Stimulated activated naive CD8-positive, alpha-beta T cell treated with anti-CD3 and anti-CD28 coated beads, Interleukin-15, Interleukin-2, amounts not matched to agents 100 ng/mL and 50 ng/mL, for 24 hours (primary cell): ENCODE measurements around the gene HNRNPA0.
A peak's percentile ranks its signal among the peaks of the same experiment; 100 is the strongest.
"Not testable (repeated sequence)": the region's sequence is repeated elsewhere in the genome, so short reads cannot be mapped to it uniquely, and the experiment has no call there.

Experiments
- H3K27ac Mint-ChIP-seq: one replicate; pipeline ENCODE4 v1.8.0; 2021; ENCODE audit warnings: mild to moderate bottlenecking, mixed read lengths
- H3K27me3 Mint-ChIP-seq: one replicate; pipeline ENCODE4 v1.8.0; 2021; ENCODE audit warnings: mixed read lengths
- H3K36me3 Mint-ChIP-seq: one replicate; pipeline ENCODE4 v1.8.0; 2021; ENCODE audit warnings: low read depth, mixed read lengths
- H3K4me1 Mint-ChIP-seq: one replicate; pipeline ENCODE4 v1.8.0; 2021; ENCODE audit warnings: low read depth, mixed read lengths
- H3K4me3 Mint-ChIP-seq: one replicate; pipeline ENCODE4 v1.8.0; 2021; ENCODE audit warnings: mild to moderate bottlenecking, mixed read lengths
- H3K9me3 Mint-ChIP-seq: one replicate; pipeline ENCODE4 v1.8.0; 2021; ENCODE audit warnings: mixed read lengths

The HNRNPA0 gene

GRCh38 chr5:137754188-137754960 is at the start of gene HNRNPA0:
TSS of gene HNRNPA0 (minus strand) at chr5:137754363. CDS start at chr5:137754066, 297 bp downstream.
- H3K9me3 Mint-ChIP-seq: no peaks in the 10 kb centered on the region
- peaks cover 40% of the 10 kb centered on the region for H3K36me3 Mint-ChIP-seq
- H3K27me3 Mint-ChIP-seq: no peaks in the 10 kb centered on the region
- peaks cover 35% of the 10 kb centered on the region for H3K4me1 Mint-ChIP-seq
- H3K4me3 Mint-ChIP-seq: peak within 1 kb of the TSS; percentile 98
- H3K27ac Mint-ChIP-seq: peak within 1 kb of the TSS; percentile 100

GRCh38 chr5:137802282-137803210 is 48.4 kb upstream of the HNRNPA0 start:
- Mint-ChIP-seq H3K4me1 (no peaks in the 10 kb centered on the region), H3K27ac (no peak overlapping the region), H3K27me3 (no peaks in the 10 kb centered on the region), H3K36me3 (no peaks in the 10 kb centered on the region), H3K9me3 (no peaks in the 10 kb centered on the region), H3K4me3 (no peak overlapping the region)

- no peaks in the 10 kb centered on the region for H3K4me1 Mint-ChIP-seq
- H3K27me3 Mint-ChIP-seq: no peaks in the 10 kb centered on the region
- no peaks in the 10 kb centered on the region for H3K36me3 Mint-ChIP-seq
- no peaks in the 10 kb centered on the region for H3K9me3 Mint-ChIP-seq
- no peak overlapping the region for H3K27ac Mint-ChIP-seq
- no peak overlapping the region for H3K4me3 Mint-ChIP-seq
Measured at GRCh38 chr5:137800700-137801411, 46.7 kb upstream of the HNRNPA0 start.

GRCh38 chr5:137796279-137796678 is 42.1 kb upstream of the HNRNPA0 start:
- H3K9me3 Mint-ChIP-seq: no peaks in the 10 kb centered on the region
- no peaks in the 10 kb centered on the region for H3K36me3 Mint-ChIP-seq
- no peak overlapping the region for H3K4me3 Mint-ChIP-seq
- H3K4me1 Mint-ChIP-seq: no peaks in the 10 kb centered on the region
- no peaks in the 10 kb centered on the region for H3K27me3 Mint-ChIP-seq
- no peak overlapping the region for H3K27ac Mint-ChIP-seq

- H3K27ac Mint-ChIP-seq: no peak overlapping the region
- no peaks in the 10 kb centered on the region for H3K36me3 Mint-ChIP-seq
- no peaks in the 10 kb centered on the region for H3K4me1 Mint-ChIP-seq
- no peak overlapping the region for H3K4me3 Mint-ChIP-seq
- H3K9me3 Mint-ChIP-seq: no peaks in the 10 kb centered on the region
- no peaks in the 10 kb centered on the region for H3K27me3 Mint-ChIP-seq
Measured at GRCh38 chr5:137794863-137795262, 40.7 kb upstream of the HNRNPA0 start.

GRCh38 chr5:137792303-137792702 is 38.1 kb upstream of the HNRNPA0 start:
- Mint-ChIP-seq H3K36me3 (no peaks in the 10 kb centered on the region), H3K4me3 (no peak overlapping the region), H3K4me1 (no peaks in the 10 kb centered on the region), H3K27ac (no peak overlapping the region), H3K9me3 (peaks cover 3% of the 10 kb centered on the region), H3K27me3 (no peaks in the 10 kb centered on the region)

- Mint-ChIP-seq H3K36me3 (no peaks in the 10 kb centered on the region), H3K27ac (no peak overlapping the region), H3K4me3 (no peak overlapping the region), H3K27me3 (no peaks in the 10 kb centered on the region), H3K9me3 (peaks cover 3% of the 10 kb centered on the region), H3K4me1 (no peaks in the 10 kb centered on the region)
Measured at GRCh38 chr5:137791799-137792198, 37.6 kb upstream of the HNRNPA0 start.

GRCh38 chr5:137791387-137791786 is 37.2 kb upstream of the HNRNPA0 start:
- Mint-ChIP-seq H3K4me3 (no peak overlapping the region), H3K27me3 (no peaks in the 10 kb centered on the region), H3K4me1 (no peaks in the 10 kb centered on the region), H3K36me3 (no peaks in the 10 kb centered on the region), H3K9me3 (peaks cover 3% of the 10 kb centered on the region), H3K27ac (no peak overlapping the region)

GRCh38 chr5:137788560-137788959 is 34.4 kb upstream of the HNRNPA0 start:
- not testable (repeated sequence) for H3K27me3 Mint-ChIP-seq, H3K36me3 Mint-ChIP-seq, H3K4me1 Mint-ChIP-seq, H3K27ac Mint-ChIP-seq, H3K9me3 Mint-ChIP-seq, H3K4me3 Mint-ChIP-seq

- peaks cover under 1% of the 10 kb centered on the region for H3K9me3 Mint-ChIP-seq
- H3K27ac Mint-ChIP-seq: no peak overlapping the region
- H3K27me3 Mint-ChIP-seq: peaks cover 5% of the 10 kb centered on the region
- H3K4me3 Mint-ChIP-seq: no peak overlapping the region
- H3K36me3 Mint-ChIP-seq: no peaks in the 10 kb centered on the region
- no peaks in the 10 kb centered on the region for H3K4me1 Mint-ChIP-seq
Measured at GRCh38 chr5:137782984-137783536, 28.9 kb upstream of the HNRNPA0 start.

- H3K27ac Mint-ChIP-seq: no peak overlapping the region
Measured at GRCh38 chr5:137782055-137782454, 27.9 kb upstream of the HNRNPA0 start.

GRCh38 chr5:137778772-137779564 is 24.8 kb upstream of the HNRNPA0 start:
- Mint-ChIP-seq H3K4me3 (no peak overlapping the region), H3K9me3 (no peaks in the 10 kb centered on the region), H3K27me3 (no peaks in the 10 kb centered on the region), H3K36me3 (no peaks in the 10 kb centered on the region), H3K27ac (no peak overlapping the region), H3K4me1 (no peaks in the 10 kb centered on the region)

More at GRCh38 chr5:137782055-137782454, 27.9 kb upstream of the HNRNPA0 start:
- Mint-ChIP-seq H3K27me3 (peaks cover 5% of the 10 kb centered on the region), H3K4me1 (no peaks in the 10 kb centered on the region), H3K9me3 (no peaks in the 10 kb centered on the region), H3K36me3 (no peaks in the 10 kb centered on the region), H3K4me3 (no peak overlapping the region)

GRCh38 chr5:137767937-137768336 is 13.8 kb upstream of the HNRNPA0 start:
- not testable (repeated sequence) for H3K4me3 Mint-ChIP-seq, H3K4me1 Mint-ChIP-seq, H3K27me3 Mint-ChIP-seq, H3K27ac Mint-ChIP-seq
- H3K36me3 Mint-ChIP-seq: peaks cover 28% of the 10 kb centered on the region
- peaks cover 22% of the 10 kb centered on the region for H3K9me3 Mint-ChIP-seq

- Mint-ChIP-seq H3K9me3 (no peaks in the 10 kb centered on the region), H3K27me3 (no peaks in the 10 kb centered on the region), H3K27ac (no peak overlapping the region), H3K4me1 (no peaks in the 10 kb centered on the region), H3K36me3 (peaks cover 6% of the 10 kb centered on the region), H3K4me3 (no peak overlapping the region)
Measured at GRCh38 chr5:137761566-137761965, 7.4 kb upstream of the HNRNPA0 start.
